T-cell (primary cell): ENCODE measurements around the gene TGM1. TPM values are rescaled to one million over a fixed set of nuclear protein-coding genes. Genes with fewer than 3 reads are reported as not detected.
"Not testable (repeated sequence)": the region's sequence is repeated elsewhere in the genome, so short reads cannot be mapped to it uniquely, and the experiment has no call there.

ENCODE experiments used
- ATAC-seq, 4 experiments: fragments of 200-7000 bp in 3 of 4; fragments of 150-1000 bp in 1 of 4; cut with Tn5 transposase; replicated peaks in 1 of 4; 1 replicate in 3 of 4; 2 replicates in 1 of 4; pipeline ENCODE4 v1.10.0; 2021; ENCODE audit warnings: moderate library complexity in 3 of 4, mild to moderate bottlenecking in 2 of 4, moderate number of reproducible peaks in 1 of 4
- CTCF ChIA-PET, 2 donors: fragments of 300-600 bp; sonication (Branson Sonifier 250); formaldehyde crosslinking; loops; one replicate each; lab custom pipeline; 2022; ENCODE audit warnings: antibody characterized with exemption in 2 of 2; lab: Charles Lee
- POLR2A ChIA-PET, 2 donors: fragments of 300-600 bp; sonication (Branson Sonifier 250); formaldehyde crosslinking; loops; one replicate each; lab custom pipeline; 2022; ENCODE audit warnings: antibody characterized with exemption in 2 of 2; lab: Charles Lee
- DNase-seq, 35 experiments: peaks; one replicate each; pipeline versions ENCODE4 v3.0.0 to v3.0.0-alpha.2; 2013 to 2023
- H3K27ac ChIP-seq: one replicate; pipeline ENCODE4 v1.5.1; 2013; ENCODE audit warnings: low read length
- H3K27me3 ChIP-seq, 2 experiments: replicated peaks in 1 of 2; 1 replicate in 1 of 2; 2 replicates in 1 of 2; pipeline versions ENCODE4 v1.6.1 to v1.7.0; 2013; ENCODE audit warnings: low read length in 1 of 2, mixed read lengths in 1 of 2; ENCODE audit not compliant: control insufficient read depth in 2 of 2, insufficient read depth in 2 of 2; ENCODE audit errors: extremely low read depth in 1 of 2
- H3K36me3 ChIP-seq, 2 donors: 1 replicate in 1 of 2; 2 replicates in 1 of 2; pipeline versions ENCODE4 v1.6.1 to v1.7.0; 2013; ENCODE audit warnings: low read length in 1 of 2; ENCODE audit not compliant: control insufficient read depth in 2 of 2, insufficient read depth in 1 of 2; ENCODE audit errors: extremely low read depth in 1 of 2
- H3K4me1 ChIP-seq, 2 experiments: 1 replicate in 1 of 2; 2 replicates in 1 of 2; pipeline versions ENCODE4 v1.6.1 to v1.7.0; 2013; ENCODE audit warnings: low read length in 2 of 2, mixed read lengths in 1 of 2; ENCODE audit not compliant: insufficient read depth in 2 of 2, control insufficient read depth in 1 of 2; ENCODE audit errors: extremely low read depth in 1 of 2
- H3K4me3 ChIP-seq, 2 donors: 1 replicate in 1 of 2; 2 replicates in 1 of 2; pipeline versions ENCODE4 v1.5.1 to v1.7.0; 2013; ENCODE audit warnings: mild to moderate bottlenecking in 2 of 2, low read length in 1 of 2, moderate library complexity in 1 of 2; ENCODE audit not compliant: control insufficient read depth in 1 of 2; ENCODE audit errors: extremely low read depth in 1 of 2
- H3K9me3 ChIP-seq: 2 replicates; pipeline ENCODE4 v1.7.0; 2013
- H3K27ac Mint-ChIP-seq, 2 donors: one replicate each; pipeline ENCODE4 v1.8.0; 2020 to 2021; ENCODE audit warnings: mild to moderate bottlenecking in 2 of 2, mixed read lengths in 2 of 2
- H3K27me3 Mint-ChIP-seq, 2 donors: one replicate each; pipeline ENCODE4 v1.8.0; 2021 to 2022; ENCODE audit warnings: mixed read lengths in 2 of 2
- H3K36me3 Mint-ChIP-seq: one replicate; pipeline ENCODE4 v1.8.0; 2021; ENCODE audit warnings: mixed read lengths
- H3K4me1 Mint-ChIP-seq, 3 donors: one replicate each; pipeline ENCODE4 v1.8.0; 2020 to 2022; ENCODE audit warnings: mixed read lengths in 3 of 3, mild to moderate bottlenecking in 1 of 3
- H3K4me3 Mint-ChIP-seq, 3 donors: one replicate each; pipeline ENCODE4 v1.8.0; 2020 to 2022; ENCODE audit warnings: mild to moderate bottlenecking in 3 of 3, mixed read lengths in 3 of 3, moderate library complexity in 3 of 3
- H3K9me3 Mint-ChIP-seq, 3 donors: one replicate each; pipeline ENCODE4 v1.8.0; 2020 to 2022; ENCODE audit warnings: mixed read lengths in 3 of 3
- WGBS: methylation state at CpG from one replicate; pipeline ENCODE4 v1.1.5; 2013; ENCODE audit warnings: missing lambda C conversion rate; ENCODE audit not compliant: insufficient coverage; 5-methylcytosine and 5-hydroxymethylcytosine counted together
- total RNA-seq, 35 experiments: library from RNA in 6 of 35; stranded (reverse) in 6 of 35; fragments of 120-200 nt in 1 of 35; gene quantifications; one replicate each; pipeline versions ENCODE4 v1.2.1 to v1.2.4 and lab custom pipeline; 2013 to 2026

The TGM1 gene
- total RNA-seq, 5 donors from 2014 or later (not counting 1 experiment from before 2014, with no cell fraction given): 4.9 to 13.5 (median 9.4) TPM

- 99% methylated on average over 6 of the region's 11 CpGs for WGBS
- not testable (repeated sequence) for H3K27ac ChIP-seq, DNase-seq, H3K36me3 ChIP-seq, H3K9me3 Mint-ChIP-seq, H3K27me3 Mint-ChIP-seq, H3K4me3 ChIP-seq, ATAC-seq, H3K9me3 ChIP-seq, H3K36me3 Mint-ChIP-seq, H3K27me3 ChIP-seq
- ChIA-PET POLR2A (interaction anchor here (0.6 to 0.7 kb wide), 2 partner anchors 106 to 196 kb away, joined by 4 to 9 read pairs; no protein-coding TSS in a partner anchor), CTCF (interaction anchor here in 1 of 2 donors (0.6 to 3.6 kb wide), 8 partner anchors 20 to 656 kb away, joined by 3 to 30 read pairs (median 4); partner anchors contain the start of gene RABGGTA)
- peaks cover 42 to 56% (median 42%) of the 10 kb centered on the region in 3 donors for H3K4me1 Mint-ChIP-seq
- H3K4me3 Mint-ChIP-seq: peak overlapping the region in 2 of 3 donors; percentile 43 to 74
- peak overlapping the region in 1 of 2 donors; percentile 91 for H3K27ac Mint-ChIP-seq
- H3K4me1 ChIP-seq: peaks cover 14 to 38% of the 10 kb centered on the region in 2 experiments
These were observed 17.6 kb downstream of the TGM1 start for GRCh38 chr14:24245350-24245749.

- ATAC-seq: no peak
- DNase-seq: no peak
- H3K27ac Mint-ChIP-seq: peak overlapping the region; percentile 100
- peaks cover 61 to 68% (median 62%) of the 10 kb centered on the region in 3 donors for H3K4me1 Mint-ChIP-seq
- Histone ChIP-seq H3K4me1 (peaks cover 26 to 54% of the 10 kb centered on the region in 2 experiments), H3K27ac (peak overlapping the region; percentile 97), H3K4me3 (peak overlapping the region; percentile 81 to 96), H3K9me3 (no peaks in the 10 kb centered on the region), H3K27me3 (no peaks in the 10 kb centered on the region), H3K36me3 (peaks cover 8 to 28% of the 10 kb centered on the region in 2 donors)
- H3K4me3 Mint-ChIP-seq: peak overlapping the region; percentile 83 to 98 (median 98)
- peaks cover 22% of the 10 kb centered on the region for H3K36me3 Mint-ChIP-seq
- ChIA-PET POLR2A (interaction anchor here (0.7 to 1.6 kb wide), 6 partner anchors 12 to 65 kb away, joined by 3 to 19 read pairs (median 6); partner anchors contain the start of genes CIDEB (in 1 of the 2) and RABGGTA (in 1 of the 2)), CTCF (interaction anchor here (0.7 to 3.7 kb wide), 24 partner anchors 10 to 1720 kb away, joined by 3 to 104 read pairs (median 8); partner anchors contain the start of genes DHRS1 (in 2 of the 2), NOP9 (in 2 of the 2), CBLN3 (in 1 of the 2) and CHMP4A (in 1 of the 2))
- no peaks in the 10 kb centered on the region for H3K27me3 Mint-ChIP-seq
- 42% methylated on average over 5 of the region's 10 CpGs for WGBS
- no peaks in the 10 kb centered on the region for H3K9me3 Mint-ChIP-seq
These were observed 19.6 kb downstream of the TGM1 start for GRCh38 chr14:24243336-24243836.

- no peaks in the 10 kb centered on the region for H3K27me3 Mint-ChIP-seq
- peaks cover 66 to 73% (median 69%) of the 10 kb centered on the region in 3 donors for H3K4me1 Mint-ChIP-seq
These were observed 21.0 kb downstream of the TGM1 start for GRCh38 chr14:24241829-24242443.

GRCh38 chr14:24240110-24240918 lies 22.7 kb downstream of the TGM1 start:
- Histone ChIP-seq H3K27ac (no peak overlapping the region), H3K27me3 (no peaks in the 10 kb centered on the region), H3K4me3 (no peak overlapping the region), H3K9me3 (no peaks in the 10 kb centered on the region), H3K36me3 (peaks cover 11 to 59% of the 10 kb centered on the region in 2 donors), H3K4me1 (peaks cover 26 to 52% of the 10 kb centered on the region in 2 experiments)
- Mint-ChIP-seq H3K36me3 (peaks cover 47% of the 10 kb centered on the region), H3K4me3 (peak overlapping the region; percentile 83 to 98 (median 98)), H3K9me3 (no peaks in the 10 kb centered on the region), H3K27ac (peak overlapping the region; percentile 77 to 83), H3K27me3 (no peaks in the 10 kb centered on the region), H3K4me1 (peaks cover 69 to 82% (median 79%) of the 10 kb centered on the region in 3 donors)
- DNase-seq (no peak), ATAC-seq (no peak)
- ChIA-PET POLR2A (interaction anchor here (0.6 to 1.1 kb wide), 3 partner anchors 29 to 32 kb away, joined by 3 to 5 read pairs (median 3); no protein-coding TSS in a partner anchor), CTCF (interaction anchor here in 1 of 2 donors (2.9 kb wide), 1 partner anchor 59 kb away, joined by 104 read pairs; the partner anchor contains the start of genes DHRS1 and NOP9)
- WGBS: 93% methylated on average over 5 of the region's 9 CpGs

More at GRCh38 chr14:24241829-24242443, 21.0 kb downstream of the TGM1 start:
- Histone ChIP-seq H3K9me3 (no peaks in the 10 kb centered on the region), H3K27ac (peak overlapping the region; percentile 97), H3K36me3 (peaks cover 11 to 43% of the 10 kb centered on the region in 2 donors), H3K4me3 (peak overlapping the region; percentile 81 to 96), H3K27me3 (no peaks in the 10 kb centered on the region), H3K4me1 (peaks cover 26 to 56% of the 10 kb centered on the region in 2 experiments)
- CTCF ChIA-PET: interaction anchor here (0.6 to 3.7 kb wide), 34 partner anchors 9 to 200 kb away, joined by 3 to 104 read pairs (median 7); partner anchors contain the start of genes DHRS1 (in 2 of the 2), NOP9 (in 2 of the 2), RABGGTA (in 2 of the 2) and CBLN3 (in 1 of the 2)
- 4% methylated on average over 39 of the region's 39 CpGs for WGBS
- H3K9me3 Mint-ChIP-seq: no peaks in the 10 kb centered on the region
- H3K36me3 Mint-ChIP-seq: peaks cover 35% of the 10 kb centered on the region
- POLR2A ChIA-PET: interaction anchor here (0.5 to 2.0 kb wide), 25 partner anchors 9 to 196 kb away, joined by 3 to 27 read pairs (median 4); partner anchors contain the start of genes CBLN3 (in 1 of the 2), CHMP4A (in 1 of the 2), CIDEB (in 1 of the 2) and DCAF11 (in 1 of the 2)
- peak overlapping the region; percentile 100 for H3K27ac Mint-ChIP-seq
- ATAC-seq (peak; percentile 84 to 90 (median 86)), DNase-seq (peak in 34 of 35 experiments; percentile 85 to 96 (median 92))
- peak overlapping the region; percentile 83 to 98 (median 98) for H3K4me3 Mint-ChIP-seq

GRCh38 chr14:24238527-24239037 lies 24.4 kb downstream of the TGM1 start:
- Mint-ChIP-seq H3K27ac (peak overlapping the region; percentile 62 to 84), H3K4me3 (peak overlapping the region in 2 of 3 donors; percentile 23 to 83), H3K27me3 (no peaks in the 10 kb centered on the region), H3K36me3 (peaks cover 54% of the 10 kb centered on the region), H3K9me3 (no peaks in the 10 kb centered on the region), H3K4me1 (peaks cover 80 to 85% (median 83%) of the 10 kb centered on the region in 3 donors)
- 100% methylated on average over 2 of the region's 5 CpGs for WGBS
- H3K27me3 ChIP-seq: no peaks in the 10 kb centered on the region
- H3K36me3 ChIP-seq: peaks cover 11 to 67% of the 10 kb centered on the region in 2 donors
- peaks cover 32 to 53% of the 10 kb centered on the region in 2 experiments for H3K4me1 ChIP-seq
- H3K9me3 ChIP-seq: no peaks in the 10 kb centered on the region
- ChIA-PET CTCF (interaction anchor here in 1 of 2 donors (0.7 kb wide), 1 partner anchor 193 kb away, joined by 3 read pairs; no protein-coding TSS in a partner anchor), POLR2A (interaction anchor here in 1 of 2 donors (0.5 kb wide), 1 partner anchor 10 kb away, joined by 3 read pairs; no protein-coding TSS in a partner anchor)
- H3K4me3 ChIP-seq: no peak overlapping the region
- H3K27ac ChIP-seq: no peak overlapping the region
- no peak for DNase-seq
- no peak for ATAC-seq
